Astrocyte (in vitro differentiated cells and primary cell): ENCODE results near the gene IL17RD. TPM values are rescaled to one million over a fixed set of nuclear protein-coding genes. Genes with fewer than 3 reads are reported as not detected.
A peak's percentile ranks its signal among the peaks of the same experiment; 100 is the strongest.

Experiments used
- DNase-seq: peaks from one replicate; pipeline ENCODE4 v3.0.0-alpha.2; 2010; ENCODE audit warnings: low read depth
- FAIRE-seq: peaks from 2 replicates; lab custom pipeline; 2011; peaks lifted over from hg19 to GRCh38; lab: Jason Lieb, UNC
- H2AFZ ChIP-seq: 2 replicates; pipeline ENCODE4 v1.6.0; 2012; ENCODE audit warnings: low read depth, low read length, inconsistent platforms
- H3K27ac ChIP-seq: 2 replicates; pipeline ENCODE4 v1.5.1; 2011; ENCODE audit warnings: low read depth, low read length, inconsistent platforms
- H3K27me3 ChIP-seq: 2 replicates; pipeline ENCODE4 v1.6.0; 2011; ENCODE audit warnings: low read length, inconsistent platforms; ENCODE audit not compliant: insufficient read depth
- H3K36me3 ChIP-seq: 2 replicates; pipeline ENCODE4 v1.5.1; 2011; ENCODE audit warnings: low read length, inconsistent platforms; ENCODE audit not compliant: insufficient read depth
- H3K4me1 ChIP-seq: 2 replicates; pipeline ENCODE4 v1.5.1; 2011; ENCODE audit warnings: low read length, inconsistent platforms; ENCODE audit not compliant: insufficient read depth
- H3K4me2 ChIP-seq: 2 replicates; pipeline ENCODE4 v1.6.0; 2012; ENCODE audit warnings: low read length, inconsistent platforms
- H3K4me3 ChIP-seq: 2 replicates; pipeline ENCODE4 v1.5.1; 2011; ENCODE audit warnings: low read depth, mild to moderate bottlenecking, low read length, inconsistent platforms; ENCODE audit not compliant: insufficient read depth
- H3K79me2 ChIP-seq: 2 replicates; pipeline ENCODE4 v1.6.0; 2012; ENCODE audit warnings: mild to moderate bottlenecking, low read length, inconsistent platforms; ENCODE audit not compliant: insufficient read depth
- H3K9ac ChIP-seq: 2 replicates; pipeline ENCODE4 v1.6.0; 2012; ENCODE audit warnings: mild to moderate bottlenecking, low read length, inconsistent platforms
- H3K9me3 ChIP-seq: 2 replicates; pipeline ENCODE4 v1.5.1; 2012; ENCODE audit warnings: low read depth, mild to moderate bottlenecking, low read length, inconsistent platforms; ENCODE audit not compliant: insufficient read depth
- H4K20me1 ChIP-seq: 2 replicates; pipeline ENCODE4 v1.6.0; 2012; ENCODE audit warnings: low read length, inconsistent platforms; ENCODE audit not compliant: insufficient read depth
- H3K27ac Mint-ChIP-seq: one replicate; pipeline ENCODE4 v1.8.0; 2021; ENCODE audit warnings: mild to moderate bottlenecking, mixed read lengths; ENCODE audit not compliant: unreplicated experiment
- H3K27me3 Mint-ChIP-seq: one replicate; pipeline ENCODE4 v1.8.0; 2021; ENCODE audit warnings: low read depth, mixed read lengths; ENCODE audit not compliant: unreplicated experiment
- H3K36me3 Mint-ChIP-seq: one replicate; pipeline ENCODE4 v1.8.0; 2021; ENCODE audit warnings: low read depth, mixed read lengths; ENCODE audit not compliant: unreplicated experiment
- H3K4me1 Mint-ChIP-seq: one replicate; pipeline ENCODE4 v1.8.0; 2021; ENCODE audit warnings: low read depth, mixed read lengths; ENCODE audit not compliant: unreplicated experiment
- H3K4me3 Mint-ChIP-seq: one replicate; pipeline ENCODE4 v1.8.0; 2021; ENCODE audit warnings: mild to moderate bottlenecking, moderate library complexity, mixed read lengths; ENCODE audit not compliant: unreplicated experiment
- H3K9me3 Mint-ChIP-seq: one replicate; pipeline ENCODE4 v1.8.0; 2021; ENCODE audit warnings: mild to moderate bottlenecking, mixed read lengths; ENCODE audit not compliant: unreplicated experiment
- EZH2 ChIP-seq: IDR thresholded peaks from 2 replicates; pipeline ENCODE4 v1.6.1; 2012; ENCODE audit warnings: mild to moderate bottlenecking, low read length, inconsistent platforms; ENCODE audit not compliant: insufficient read depth
- total RNA-seq: library from RNA; stranded (reverse); gene quantifications from 2 replicates; pipeline ENCODE4 v1.2.1, GENCODE V29; 2021
- TF ChIP-seq, protein P1 (sequence below): IDR thresholded peaks from 2 replicates; pipeline ENCODE4 v1.5.1; 2011; ENCODE audit warnings: low read depth, mild to moderate bottlenecking, inconsistent platforms, low read length, moderate library complexity; ENCODE audit not compliant: insufficient read depth

The IL17RD gene
- total RNA-seq, 1 donor from 2014 or later: 13.0 TPM

DNA sequence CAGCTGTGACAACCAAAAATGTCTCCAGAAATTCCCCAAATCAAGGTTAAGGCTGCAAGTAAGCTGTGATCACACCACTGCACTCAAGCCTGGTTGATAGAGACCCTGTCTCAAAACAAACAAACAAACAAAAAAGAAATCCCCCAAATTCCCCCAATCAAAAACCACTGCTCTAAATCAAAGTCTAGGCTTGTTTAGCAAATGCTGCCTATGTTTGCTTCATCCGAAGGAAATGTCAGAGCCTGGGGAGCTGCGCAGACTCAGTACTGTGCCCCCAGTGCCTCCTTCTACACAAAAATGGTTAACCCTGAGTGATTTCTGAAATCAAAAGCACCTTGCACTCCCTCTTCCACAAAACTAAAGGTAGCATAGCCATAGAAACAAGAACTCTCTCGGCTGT is 13.4 kb downstream of the IL17RD start:
- DNase-seq (no peak), FAIRE-seq (no peak)
- no peak for TF ChIP-seq EZH2
- TF ChIP-seq, protein P1, sequence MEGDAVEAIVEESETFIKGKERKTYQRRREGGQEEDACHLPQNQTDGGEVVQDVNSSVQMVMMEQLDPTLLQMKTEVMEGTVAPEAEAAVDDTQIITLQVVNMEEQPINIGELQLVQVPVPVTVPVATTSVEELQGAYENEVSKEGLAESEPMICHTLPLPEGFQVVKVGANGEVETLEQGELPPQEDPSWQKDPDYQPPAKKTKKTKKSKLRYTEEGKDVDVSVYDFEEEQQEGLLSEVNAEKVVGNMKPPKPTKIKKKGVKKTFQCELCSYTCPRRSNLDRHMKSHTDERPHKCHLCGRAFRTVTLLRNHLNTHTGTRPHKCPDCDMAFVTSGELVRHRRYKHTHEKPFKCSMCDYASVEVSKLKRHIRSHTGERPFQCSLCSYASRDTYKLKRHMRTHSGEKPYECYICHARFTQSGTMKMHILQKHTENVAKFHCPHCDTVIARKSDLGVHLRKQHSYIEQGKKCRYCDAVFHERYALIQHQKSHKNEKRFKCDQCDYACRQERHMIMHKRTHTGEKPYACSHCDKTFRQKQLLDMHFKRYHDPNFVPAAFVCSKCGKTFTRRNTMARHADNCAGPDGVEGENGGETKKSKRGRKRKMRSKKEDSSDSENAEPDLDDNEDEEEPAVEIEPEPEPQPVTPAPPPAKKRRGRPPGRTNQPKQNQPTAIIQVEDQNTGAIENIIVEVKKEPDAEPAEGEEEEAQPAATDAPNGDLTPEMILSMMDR: no peak
- Histone ChIP-seq H3K4me1 (peaks cover 39% of the 10 kb centered on the region), H3K79me2 (peaks cover 28% of the 10 kb centered on the region), H3K27me3 (no peaks in the 10 kb centered on the region), H3K9ac (peak overlapping the region; percentile 31), H3K36me3 (no peaks in the 10 kb centered on the region), H3K27ac (peak overlapping the region; percentile 23), H3K4me3 (peak overlapping the region; percentile 41), H3K4me2 (peak overlapping the region; percentile 80), H4K20me1 (no peaks in the 10 kb centered on the region), H3K9me3 (no peaks in the 10 kb centered on the region), H2AFZ (peak overlapping the region; percentile 71)
- H3K9me3 Mint-ChIP-seq: no peaks in the 10 kb centered on the region
- H3K36me3 Mint-ChIP-seq: peaks cover 1% of the 10 kb centered on the region
- peaks cover 13% of the 10 kb centered on the region for H3K4me1 Mint-ChIP-seq
- no peak overlapping the region for H3K27ac Mint-ChIP-seq
- H3K4me3 Mint-ChIP-seq: no peak overlapping the region
- no peaks in the 10 kb centered on the region for H3K27me3 Mint-ChIP-seq

DNA sequence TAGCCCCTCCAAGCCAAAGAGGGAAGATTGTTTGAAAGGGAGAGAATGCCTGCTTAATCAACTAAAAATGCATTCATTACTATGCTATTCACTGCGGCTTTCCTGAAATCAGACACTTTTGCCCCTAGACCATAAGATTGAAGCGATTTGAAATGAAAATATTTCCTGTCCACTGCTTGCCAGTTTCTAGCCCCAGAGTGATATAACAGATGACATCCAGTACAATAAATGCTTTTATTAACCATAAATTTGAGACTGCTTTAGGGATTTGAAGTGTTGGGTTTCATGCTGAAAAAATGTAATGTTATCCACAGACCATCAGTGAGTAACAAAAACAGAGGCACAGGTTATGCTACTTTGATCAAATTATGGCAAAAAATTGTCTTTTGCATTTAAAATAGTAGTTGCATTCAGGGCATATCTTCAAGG is 14.1 kb downstream of the IL17RD start:
- no peak overlapping the region for H3K4me3 Mint-ChIP-seq

DNA sequence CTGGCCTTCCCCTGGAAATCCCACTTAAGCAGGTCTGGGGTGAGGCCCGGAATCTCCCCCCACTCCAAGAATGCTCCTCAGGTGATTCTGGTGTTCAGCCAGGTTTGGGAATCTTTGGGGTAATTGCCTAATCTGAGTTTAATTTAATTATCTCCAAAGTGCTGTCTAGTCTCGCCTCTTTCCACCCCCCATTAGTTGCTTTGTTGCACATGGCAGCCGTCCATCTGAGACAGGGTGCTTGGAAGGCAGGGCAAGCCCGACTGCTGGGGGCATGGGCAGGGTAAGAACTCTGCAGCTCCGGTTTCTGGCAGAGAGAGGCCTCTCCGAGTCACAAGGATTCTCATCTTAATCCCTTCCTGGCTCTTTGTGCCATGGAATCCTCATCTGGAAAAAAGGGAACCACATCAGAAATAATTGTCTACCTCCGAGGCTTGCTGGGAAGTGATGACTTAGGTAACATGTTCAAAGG is 15.0 kb downstream of the IL17RD start:
- no peaks in the 10 kb centered on the region for H3K27me3 ChIP-seq
- FAIRE-seq (no peak), DNase-seq (no peak)
- no peak overlapping the region for H3K4me3 Mint-ChIP-seq
- H3K9ac ChIP-seq: peak overlapping the region; percentile 6
- no peaks in the 10 kb centered on the region for H3K36me3 ChIP-seq
- H3K4me2 ChIP-seq: peak overlapping the region; percentile 80
- H3K27ac Mint-ChIP-seq: no peak overlapping the region
- no peaks in the 10 kb centered on the region for H3K27me3 Mint-ChIP-seq
- peak overlapping the region; percentile 36 for H3K27ac ChIP-seq
- no peak overlapping the region for H3K4me3 ChIP-seq
- no peak for TF ChIP-seq EZH2
- TF ChIP-seq, protein P1: no peak
- peaks cover 39% of the 10 kb centered on the region for H3K4me1 ChIP-seq
- H3K36me3 Mint-ChIP-seq: peaks cover 1% of the 10 kb centered on the region
- no peaks in the 10 kb centered on the region for H3K9me3 Mint-ChIP-seq
- H4K20me1 ChIP-seq: no peaks in the 10 kb centered on the region
- no peak overlapping the region for H2AFZ ChIP-seq
- no peaks in the 10 kb centered on the region for H3K9me3 ChIP-seq
- peaks cover 13% of the 10 kb centered on the region for H3K4me1 Mint-ChIP-seq
- H3K79me2 ChIP-seq: peaks cover 13% of the 10 kb centered on the region

More for the DNA sequence above, 14.1 kb downstream of the IL17RD start:
- peaks cover 21% of the 10 kb centered on the region for H3K79me2 ChIP-seq
- DNase-seq: peak; percentile 90
- no peak for TF ChIP-seq EZH2
- TF ChIP-seq, protein P1: no peak
- peaks cover 13% of the 10 kb centered on the region for H3K4me1 Mint-ChIP-seq
- no peak overlapping the region for H3K27ac Mint-ChIP-seq
- no peak overlapping the region for H2AFZ ChIP-seq
- no peak overlapping the region for H3K4me3 ChIP-seq
- H3K4me2 ChIP-seq: peak overlapping the region; percentile 80
- H3K9me3 Mint-ChIP-seq: no peaks in the 10 kb centered on the region
- H3K9ac ChIP-seq: no peak overlapping the region
- H3K4me1 ChIP-seq: peaks cover 39% of the 10 kb centered on the region
- no peaks in the 10 kb centered on the region for H3K36me3 ChIP-seq
- peak overlapping the region; percentile 23 for H3K27ac ChIP-seq
- no peaks in the 10 kb centered on the region for H3K27me3 ChIP-seq
- no peaks in the 10 kb centered on the region for H3K9me3 ChIP-seq
- peak; percentile 5 for FAIRE-seq
- no peaks in the 10 kb centered on the region for H4K20me1 ChIP-seq
- H3K36me3 Mint-ChIP-seq: peaks cover 1% of the 10 kb centered on the region
- H3K27me3 Mint-ChIP-seq: no peaks in the 10 kb centered on the region
